ENCODE results near the gene NCAM2.

DNA sequence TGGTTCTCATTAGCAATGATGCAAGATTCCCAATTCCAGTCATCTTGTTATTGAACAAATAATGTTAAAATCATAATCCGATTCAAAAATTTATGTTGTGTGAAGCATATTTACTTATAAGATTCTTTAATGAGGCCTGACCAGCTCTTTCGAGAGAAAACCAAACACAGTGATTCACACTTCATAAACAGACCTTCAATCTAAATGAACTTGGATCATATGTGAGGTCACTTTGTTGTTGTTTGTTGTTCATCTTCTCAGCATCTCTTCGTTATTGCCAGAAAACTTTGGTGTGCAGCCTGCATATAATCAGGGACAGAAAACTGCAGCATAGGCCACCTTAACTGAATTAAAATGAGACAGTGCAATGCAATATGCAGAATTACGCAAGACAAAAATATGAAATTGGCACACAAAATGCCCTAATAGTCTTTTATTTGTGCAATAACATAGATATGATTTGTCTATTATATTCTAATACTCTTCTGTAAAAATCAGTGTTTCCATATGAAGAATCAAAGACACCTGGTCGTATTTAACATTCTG lies 30.1 kb downstream of the NCAM2 start:
- TF ChIP-seq, protein P1, sequence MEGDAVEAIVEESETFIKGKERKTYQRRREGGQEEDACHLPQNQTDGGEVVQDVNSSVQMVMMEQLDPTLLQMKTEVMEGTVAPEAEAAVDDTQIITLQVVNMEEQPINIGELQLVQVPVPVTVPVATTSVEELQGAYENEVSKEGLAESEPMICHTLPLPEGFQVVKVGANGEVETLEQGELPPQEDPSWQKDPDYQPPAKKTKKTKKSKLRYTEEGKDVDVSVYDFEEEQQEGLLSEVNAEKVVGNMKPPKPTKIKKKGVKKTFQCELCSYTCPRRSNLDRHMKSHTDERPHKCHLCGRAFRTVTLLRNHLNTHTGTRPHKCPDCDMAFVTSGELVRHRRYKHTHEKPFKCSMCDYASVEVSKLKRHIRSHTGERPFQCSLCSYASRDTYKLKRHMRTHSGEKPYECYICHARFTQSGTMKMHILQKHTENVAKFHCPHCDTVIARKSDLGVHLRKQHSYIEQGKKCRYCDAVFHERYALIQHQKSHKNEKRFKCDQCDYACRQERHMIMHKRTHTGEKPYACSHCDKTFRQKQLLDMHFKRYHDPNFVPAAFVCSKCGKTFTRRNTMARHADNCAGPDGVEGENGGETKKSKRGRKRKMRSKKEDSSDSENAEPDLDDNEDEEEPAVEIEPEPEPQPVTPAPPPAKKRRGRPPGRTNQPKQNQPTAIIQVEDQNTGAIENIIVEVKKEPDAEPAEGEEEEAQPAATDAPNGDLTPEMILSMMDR (conservative IDR thresholded peaks at IDR 0.05; ENCODE audit: low read length): no peak
- no peak for TF ChIP-seq EZH2phosphoT487 (IDR thresholded peaks at IDR 0.05; ENCODE audit: borderline replicate concordance)

Measured in Loucy (cell line).